DLD1 (cell line): ENCODE measurements around the gene DYNLT2.

Experiments used
- in situ Hi-C: cut with HindIII; loops from 2 replicates; pipeline ENCODE4 v1.10.0; 2017; ENCODE audit warnings: low sequenced_read_pairs

Gene DYNLT2, protein sequence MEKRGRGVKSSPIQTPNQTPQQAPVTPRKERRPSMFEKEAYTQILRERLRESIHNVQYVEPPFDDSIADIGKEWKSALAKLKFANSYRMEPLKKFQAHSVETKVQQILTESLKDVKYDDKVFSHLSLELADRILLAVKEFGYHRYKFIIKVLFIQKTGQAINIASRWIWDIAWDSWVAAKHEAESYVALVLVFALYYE

GRCh38 chr6:169751242-169752073, at the start of gene DYNLT2, which contains the start of gene ERMARD:
Gene DYNLT2, minus strand, starts transcription at chr6:169751572. Its CDS starts 114 bp downstream, at chr6:169751458.
Gene ERMARD, plus strand, starts transcription at chr6:169751622. Its CDS starts 36 bp downstream, at chr6:169751658.
- in situ Hi-C loops: no loop called here

- in situ Hi-C loops: loop anchor here (25.0 kb wide), 1 partner anchor 461 kb away; no protein-coding TSS in a partner anchor
Measured at GRCh38 chr6:169800668-169801395, 49.5 kb upstream of the DYNLT2 start.

GRCh38 chr6:169800116-169800667, 48.8 kb upstream of the DYNLT2 start:
- in situ Hi-C loops: loop anchor here (25.0 kb wide), 1 partner anchor 462 kb away; no protein-coding TSS in a partner anchor

- in situ Hi-C loops: no loop called here
Measured at GRCh38 chr6:169799474-169799926, 48.1 kb upstream of the DYNLT2 start.

DNA sequence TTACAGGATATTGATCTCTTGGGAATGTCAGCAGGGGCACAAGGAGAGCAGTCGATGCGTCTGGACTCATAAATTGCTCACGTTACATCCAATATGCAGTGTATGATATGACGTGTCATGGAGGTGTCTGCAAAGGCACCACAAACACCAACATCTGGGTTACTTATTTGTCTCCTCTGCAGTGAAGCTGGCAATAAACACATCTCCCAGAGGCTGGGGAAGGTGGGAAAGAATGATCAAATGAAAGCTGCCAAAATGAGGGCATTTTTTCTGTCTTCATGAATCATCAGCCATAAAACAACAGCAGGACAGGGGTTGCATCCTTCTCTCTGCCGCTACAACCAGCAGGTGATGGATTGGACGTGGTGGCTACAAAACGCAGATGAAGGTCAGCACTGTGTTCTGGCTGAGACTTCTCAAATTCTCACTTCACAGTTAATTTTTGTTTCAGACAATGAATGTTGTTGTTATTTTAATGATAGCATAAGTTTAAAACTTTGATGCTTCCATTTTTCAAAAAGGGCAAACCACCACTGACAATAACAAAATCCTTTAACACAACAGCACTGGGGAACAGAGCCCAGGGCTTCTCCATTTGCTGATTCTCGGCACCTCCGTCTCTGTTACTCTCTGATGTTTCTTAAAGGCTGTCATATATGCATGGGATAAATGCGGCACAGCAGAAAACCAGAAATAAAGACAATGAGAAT, 47.5 kb upstream of the DYNLT2 start:
- in situ Hi-C loops: no loop called here

- in situ Hi-C loops: no loop called here
Measured at GRCh38 chr6:169795196-169795595, 43.8 kb upstream of the DYNLT2 start.

DNA sequence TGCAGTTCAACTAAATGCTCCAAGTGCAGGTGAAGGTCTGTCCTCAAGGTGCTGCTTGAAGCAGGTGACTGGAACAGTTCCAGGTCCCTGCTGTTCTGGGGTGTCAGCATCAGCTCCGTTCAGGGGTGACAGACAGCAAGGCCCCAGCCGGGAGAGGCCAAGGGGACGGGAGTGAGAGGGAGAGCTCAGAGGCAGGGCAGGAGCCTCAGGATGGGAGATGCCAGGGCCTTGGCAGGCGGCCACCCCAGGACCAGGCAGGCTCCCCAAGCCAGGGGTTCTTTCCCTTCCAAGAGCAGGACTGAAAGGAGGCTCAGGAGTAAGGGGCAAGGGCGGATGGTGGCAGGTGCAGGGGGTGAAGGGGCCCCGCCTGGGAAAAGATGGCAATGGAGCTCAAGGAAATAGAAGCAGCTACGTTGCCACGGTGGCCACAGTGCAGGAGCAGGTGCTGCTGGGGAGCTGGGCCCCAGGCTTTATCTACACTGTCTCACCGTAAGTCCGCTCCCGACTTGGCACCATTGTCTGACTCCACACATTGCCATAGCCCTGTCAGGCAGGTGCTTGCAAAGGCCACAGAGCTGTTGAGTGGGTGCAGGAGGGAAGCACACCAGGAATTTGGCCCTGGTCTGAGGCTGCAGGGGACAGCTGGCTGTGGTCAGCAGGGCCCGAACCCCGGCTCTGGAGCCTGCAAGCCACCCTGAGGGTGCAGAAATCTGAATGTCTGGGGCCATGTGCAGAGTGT, 43.1 kb upstream of the DYNLT2 start:
- in situ Hi-C loops: no loop called here

- in situ Hi-C loops: no loop called here
Measured at GRCh38 chr6:169793408-169793807, 42.0 kb upstream of the DYNLT2 start.

- in situ Hi-C loops: no loop called here
Measured at GRCh38 chr6:169792306-169793015, 41.1 kb upstream of the DYNLT2 start.

GRCh38 chr6:169791721-169792131, 40.4 kb upstream of the DYNLT2 start:
- in situ Hi-C loops: no loop called here

GRCh38 chr6:169789944-169790927, 38.9 kb upstream of the DYNLT2 start:
- in situ Hi-C loops: no loop called here

DNA sequence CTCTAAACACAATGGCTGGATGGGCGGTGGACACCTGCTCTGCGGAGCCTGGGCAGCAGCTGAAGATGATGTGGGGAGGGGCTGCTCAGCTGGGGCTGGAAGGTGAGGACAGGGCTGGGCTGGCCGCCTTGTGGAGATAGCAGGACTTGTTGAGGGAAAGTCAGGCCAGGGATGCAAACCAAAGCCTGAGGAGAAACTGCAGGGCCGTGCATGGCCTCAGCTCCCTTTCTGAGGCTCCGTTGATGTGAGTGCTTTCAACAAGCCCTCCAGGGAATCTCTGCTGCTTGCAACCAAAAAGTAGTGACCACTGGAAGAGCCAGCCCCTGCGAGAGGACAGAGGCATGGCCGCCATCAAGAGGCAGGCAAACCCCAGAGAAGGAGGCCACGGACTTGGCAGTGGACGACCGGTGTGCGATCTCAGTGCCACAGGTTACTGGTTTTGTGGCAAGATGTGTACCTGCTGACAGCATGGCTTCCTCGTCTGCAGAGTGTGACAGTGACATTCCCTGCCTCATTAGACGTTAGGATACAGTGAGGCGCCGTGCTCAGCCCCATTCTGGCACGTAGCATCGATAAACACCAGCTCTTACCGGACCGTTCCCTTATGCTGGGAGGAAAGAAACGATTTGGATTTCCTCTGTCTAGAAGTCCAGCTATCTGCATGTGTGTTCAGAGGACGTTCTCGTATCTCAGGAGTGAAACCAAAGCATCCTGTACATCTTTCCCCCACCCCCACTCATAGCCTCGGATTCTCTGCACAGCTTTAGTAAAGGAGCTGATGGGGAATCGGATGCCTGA, 38.0 kb upstream of the DYNLT2 start:
- in situ Hi-C loops: no loop called here

- in situ Hi-C loops: no loop called here
Measured at GRCh38 chr6:169788809-169789145, 37.4 kb upstream of the DYNLT2 start.

DNA sequence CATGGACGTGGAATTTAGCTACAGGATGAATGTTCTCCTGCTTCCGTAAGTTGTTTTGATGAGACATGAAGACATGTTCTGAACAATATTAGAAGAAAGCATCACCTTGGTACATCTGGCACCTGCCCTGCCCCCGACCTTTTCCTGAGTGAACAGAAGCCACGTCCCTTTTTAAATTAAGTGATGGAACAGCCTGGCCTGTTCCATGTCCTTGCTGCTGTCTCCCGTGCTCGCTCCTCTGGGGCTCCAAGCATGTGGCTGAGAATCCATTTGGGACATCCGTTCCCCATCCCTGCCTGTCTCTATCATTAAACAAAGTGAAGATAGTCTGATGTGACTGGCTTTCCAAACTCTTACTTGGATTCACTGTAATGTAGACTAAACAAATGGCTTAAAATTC, 36.4 kb upstream of the DYNLT2 start:
- in situ Hi-C loops: no loop called here

GRCh38 chr6:169786349-169786748, 35.0 kb upstream of the DYNLT2 start:
- in situ Hi-C loops: no loop called here

- in situ Hi-C loops: no loop called here
Measured at GRCh38 chr6:169785566-169785965, 34.2 kb upstream of the DYNLT2 start.

GRCh38 chr6:169784821-169785340, 33.5 kb upstream of the DYNLT2 start:
- in situ Hi-C loops: no loop called here
